ENCODE data around the gene INPP4B.

Gene INPP4B

GRCh38 chr4:142449771-142450373 is 396.2 kb downstream of the INPP4B start:
- no peak for DNase-seq

GRCh38 chr4:142447009-142447408 is 399.1 kb downstream of the INPP4B start:
- DNase-seq: no peak

DNA sequence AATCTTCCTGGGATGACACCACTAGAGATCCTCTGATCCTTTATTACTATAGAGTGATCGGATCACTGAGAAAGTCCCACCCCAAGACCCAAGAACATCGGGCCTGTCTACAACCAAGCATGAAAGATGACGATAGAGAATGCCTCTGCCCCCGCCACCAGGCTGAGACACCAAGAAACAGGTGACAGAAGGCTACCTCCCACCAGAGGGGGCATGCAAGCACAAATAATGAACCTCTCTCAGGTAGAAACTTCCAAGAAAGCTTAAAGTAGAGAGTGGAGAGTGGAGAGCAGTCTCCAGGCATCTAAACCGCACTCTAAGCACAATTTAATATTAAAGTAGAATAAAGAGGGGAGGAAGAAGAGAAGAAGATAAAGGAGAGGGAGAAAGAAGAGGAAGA is 402.6 kb downstream of the INPP4B start:
- DNase-seq: no peak

GRCh38 chr4:142440093-142440492 is 406.0 kb downstream of the INPP4B start:
- no peak for DNase-seq

GRCh38 chr4:142435599-142436235 is 410.4 kb downstream of the INPP4B start:
- DNase-seq: no peak

DNA sequence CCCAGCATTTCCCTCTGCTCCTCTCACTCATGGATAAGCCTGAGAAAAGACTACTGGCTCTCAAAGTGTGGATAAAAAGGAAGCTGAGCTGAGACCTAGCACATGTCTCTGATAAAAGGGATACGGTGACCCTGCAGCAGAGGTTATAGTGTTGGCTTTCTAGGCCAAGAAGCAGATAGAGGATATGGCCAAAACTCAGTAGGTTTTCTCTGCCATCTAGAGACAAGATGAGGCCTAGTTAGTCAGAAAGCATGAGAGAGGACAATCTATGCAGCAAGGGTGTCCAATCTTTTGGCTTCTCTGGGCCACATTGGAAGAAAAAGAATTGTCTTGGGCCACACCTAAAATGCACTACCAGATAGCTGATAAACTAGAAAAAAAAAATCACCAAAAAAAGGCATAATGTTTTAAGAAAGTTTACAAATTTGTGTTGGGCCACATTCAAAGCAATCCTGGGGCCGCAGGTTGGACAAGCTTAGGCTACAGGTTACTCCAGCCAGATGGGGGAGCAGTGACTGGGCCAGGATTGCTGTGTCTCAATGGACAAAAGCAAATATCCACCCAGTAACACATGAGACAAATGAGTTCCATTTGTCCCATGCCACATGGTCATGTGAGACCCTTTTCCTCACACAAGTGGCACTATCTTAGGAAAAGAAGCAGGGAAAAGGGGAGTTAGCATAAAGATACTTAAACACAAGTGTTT is 411.4 kb downstream of the INPP4B start:
- no peak for DNase-seq

GRCh38 chr4:142428715-142429114 is 417.4 kb downstream of the INPP4B start:
- no peak for DNase-seq

GRCh38 chr4:142427456-142427855 is 418.6 kb downstream of the INPP4B start:
- no peak for DNase-seq

DNA sequence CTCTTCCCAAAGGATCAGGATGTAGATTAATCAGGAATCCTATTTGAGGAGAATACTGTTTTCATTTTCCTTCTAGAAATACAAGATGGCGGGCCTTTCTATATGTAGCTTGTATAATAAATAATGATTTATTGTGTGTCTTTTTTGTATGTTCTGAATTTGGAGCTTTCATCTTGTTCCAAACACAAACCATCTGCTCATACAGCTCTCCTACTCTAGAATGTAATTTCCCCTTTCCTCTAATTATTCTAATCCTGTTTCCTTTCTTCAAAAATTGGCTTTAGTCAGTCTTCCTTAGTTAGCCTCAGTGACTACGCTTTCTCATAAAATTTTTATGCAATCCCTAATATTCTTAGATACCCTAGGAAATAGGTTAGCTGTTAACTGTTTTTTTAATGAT is 422.2 kb downstream of the INPP4B start:
- DNase-seq: no peak

GRCh38 chr4:142420311-142421095 is 425.6 kb downstream of the INPP4B start:
- DNase-seq: no peak

DNA sequence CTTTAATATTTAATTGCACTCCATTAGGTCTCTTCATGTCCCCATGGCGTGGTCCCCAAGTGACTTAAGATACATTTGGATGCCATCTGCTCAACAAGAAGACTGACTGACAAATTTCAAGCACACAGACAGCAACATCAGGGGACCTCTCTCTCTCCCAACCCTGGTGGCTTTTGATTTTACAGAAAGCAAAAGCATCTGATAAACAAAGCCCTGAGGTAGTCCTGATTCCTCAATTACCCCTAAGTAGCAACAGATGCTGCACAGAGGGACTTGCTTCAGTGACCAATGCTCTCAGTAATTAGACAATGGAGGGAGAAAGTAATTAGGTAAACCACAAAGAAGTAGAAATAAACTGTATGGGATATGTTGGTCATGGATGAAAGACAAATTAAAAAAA is 426.4 kb downstream of the INPP4B start:
- DNase-seq: no peak

- no peak for DNase-seq
Measured at GRCh38 chr4:142418697-142419096, 427.4 kb downstream of the INPP4B start.

DNA sequence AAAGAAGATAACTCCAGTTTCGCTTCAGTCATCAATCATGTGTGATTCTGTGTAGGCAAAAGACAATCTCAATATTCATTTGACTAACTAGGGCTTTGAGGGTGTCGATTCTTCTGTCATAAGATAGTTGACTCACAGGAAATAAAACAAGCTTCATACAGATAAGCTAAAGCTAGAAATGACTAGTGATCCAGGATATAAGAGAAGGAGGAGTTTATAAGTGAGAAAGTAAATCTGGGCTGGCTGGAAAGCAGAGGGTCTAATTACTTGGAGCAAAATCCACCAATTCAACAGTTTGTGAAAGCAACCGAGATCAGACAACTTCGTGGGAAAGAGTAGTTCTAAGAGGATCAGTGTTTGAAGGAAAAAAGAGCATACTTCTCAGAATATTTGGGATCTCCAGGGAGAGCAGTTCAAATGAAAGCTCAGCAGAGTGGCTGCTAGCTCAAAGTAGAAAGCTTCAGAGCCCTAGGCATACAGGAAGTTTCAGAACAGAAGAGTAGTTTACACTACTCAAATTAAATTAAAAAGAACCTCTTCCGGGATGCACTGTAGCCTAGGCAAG is 429.3 kb downstream of the INPP4B start:
- peak; percentile 94 for DNase-seq

GRCh38 chr4:142416121-142416520 is 430.0 kb downstream of the INPP4B start:
- no peak for DNase-seq

- no peak for DNase-seq
Measured at GRCh38 chr4:142414366-142414990, 431.6 kb downstream of the INPP4B start.

GRCh38 chr4:142413485-142413884 is 432.6 kb downstream of the INPP4B start:
- no peak for DNase-seq

- DNase-seq: no peak
Measured at GRCh38 chr4:142411993-142412392, 434.1 kb downstream of the INPP4B start.

GRCh38 chr4:142408003-142408441 is 438.1 kb downstream of the INPP4B start:
- no peak for DNase-seq

DNA sequence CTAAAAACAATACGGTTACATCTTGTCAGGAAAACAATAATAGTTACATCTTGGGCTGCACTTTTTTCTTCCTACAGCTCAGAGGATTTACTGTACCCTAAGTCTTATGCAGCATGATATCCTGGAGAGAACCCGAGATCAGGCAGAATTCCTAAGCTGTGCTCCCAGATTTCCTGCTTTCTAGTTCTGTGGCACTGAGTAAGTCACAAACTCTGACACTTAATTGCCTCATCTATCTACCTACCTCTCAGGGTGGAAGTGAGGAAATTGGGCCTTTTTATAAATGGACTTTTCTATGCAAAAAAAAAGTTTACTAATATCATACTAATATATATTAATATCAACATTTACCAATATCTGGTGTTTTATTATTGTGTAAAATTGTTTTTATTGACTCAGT is 438.5 kb downstream of the INPP4B start:
- no peak for DNase-seq

DNA sequence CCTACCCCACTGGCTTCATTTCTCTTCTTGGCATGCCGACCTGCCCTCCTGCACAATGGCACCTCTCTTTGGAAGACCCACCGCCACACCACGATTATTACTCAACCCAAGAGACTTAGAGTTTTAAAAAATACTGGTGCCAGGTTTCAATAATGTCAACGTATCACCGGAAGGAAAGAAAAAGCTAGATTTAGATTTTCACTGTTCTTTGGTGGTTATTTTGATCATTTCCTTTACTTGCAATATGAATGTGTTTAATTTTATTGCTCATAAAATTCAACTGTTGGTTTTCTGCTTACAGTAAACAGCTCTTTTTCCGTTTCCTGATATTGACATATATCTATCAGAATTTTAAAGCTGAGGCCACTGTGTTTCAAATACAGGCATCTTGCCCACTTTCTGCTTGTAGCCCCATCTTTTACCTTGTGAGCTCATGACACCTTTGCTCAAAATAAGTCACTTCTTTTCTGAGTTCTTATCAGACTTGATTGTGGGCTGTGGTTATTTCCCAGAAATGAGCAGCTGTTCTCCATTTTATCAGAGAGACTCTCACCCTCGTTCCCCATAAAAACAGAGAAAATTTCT is 439.1 kb downstream of the INPP4B start:
- DNase-seq: peak; percentile 89

GRCh38 chr4:142406499-142406835 is 439.6 kb downstream of the INPP4B start:
- DNase-seq: no peak

Measured in activated CD4-positive, alpha-beta T cell treated with anti-CD3 and anti-CD28 coated beads, Interleukin-2, amount 50 U/mL, for 16 hours (primary cell).